GM19193 (cell line): ENCODE results near the gene VPS4A.

Source experiments
- POLR2A ChIP-seq: IDR thresholded peaks from 4 replicates; pipeline ENCODE4 v1.6.1; 2011; ENCODE audit not compliant: insufficient read depth, insufficient read length; ENCODE audit errors: extremely low read depth

The VPS4A gene

DNA sequence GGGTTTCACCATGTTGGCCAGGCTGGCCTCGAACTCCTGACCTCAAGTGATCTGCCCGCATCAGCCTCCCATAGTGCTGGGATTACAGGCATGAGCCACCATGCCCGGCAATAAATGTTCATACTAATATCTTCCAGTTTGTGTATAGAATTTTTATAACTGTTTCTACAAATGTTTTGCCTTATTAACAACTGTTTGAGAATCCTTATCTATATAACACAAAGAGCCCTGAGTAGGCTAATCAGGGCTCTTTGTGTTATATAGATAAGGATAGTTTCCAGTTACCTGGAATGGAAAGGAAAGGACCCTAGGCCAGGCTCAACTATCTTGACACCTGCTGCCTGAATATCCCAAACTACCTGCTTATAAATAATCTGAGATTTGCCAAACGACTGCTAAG lies 57.7 kb downstream of the VPS4A start:
- TF ChIP-seq POLR2A = no peak

DNA sequence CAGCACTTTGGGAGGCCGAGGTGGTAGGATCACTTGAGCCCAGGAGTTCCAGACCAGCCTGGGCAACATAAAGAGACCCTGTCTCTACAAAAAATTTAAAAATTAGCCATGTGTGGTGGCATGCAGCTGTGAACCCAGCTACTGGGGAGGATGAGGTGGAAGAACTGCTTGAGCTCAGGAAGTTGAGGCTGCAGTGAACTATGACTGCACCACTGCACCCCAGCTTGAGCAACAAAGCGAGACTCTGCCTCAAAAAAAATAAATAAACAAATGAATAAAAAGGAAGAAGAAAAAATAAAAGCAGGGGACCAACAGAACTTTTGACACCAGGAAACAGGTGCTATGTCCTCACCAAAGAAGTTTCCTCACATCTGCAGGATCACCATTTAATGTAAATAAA lies 60.4 kb downstream of the VPS4A start:
- TF ChIP-seq POLR2A = no peak

DNA sequence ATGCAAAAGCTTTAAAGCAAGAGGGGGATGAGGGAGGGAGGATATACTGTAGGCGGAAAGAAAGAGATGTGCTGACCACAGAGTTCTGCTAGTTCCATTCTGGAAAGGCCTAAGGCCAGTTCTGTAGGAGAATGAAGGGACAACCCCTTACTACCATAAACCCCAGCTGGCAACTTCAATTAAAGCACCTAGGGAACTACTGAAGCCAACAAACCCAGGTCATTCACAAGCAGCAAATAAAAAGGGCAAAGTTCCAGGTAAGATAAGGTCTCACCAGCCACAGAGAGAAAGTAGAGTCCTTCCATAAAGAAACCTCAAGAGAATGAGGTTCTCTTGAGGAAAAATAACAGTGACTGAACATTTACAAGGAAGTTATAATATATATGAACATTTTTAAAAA lies 61.9 kb downstream of the VPS4A start:
- no peak for TF ChIP-seq POLR2A
